Calu3 (cell line): ENCODE measurements around the gene GRIK1. TPM values are rescaled to one million over a fixed set of nuclear protein-coding genes. Genes with fewer than 3 reads are reported as not detected.

Experiments
- BruUV-seq: library from RNA; stranded (reverse); fragments of 400-500 nt; replicated peaks from 2 replicates; lab custom pipeline; 2021; lab: Mats Ljungman, UMichigan
- CTCF ChIA-PET: fragments of 300-600 bp; sonication (Branson Sonifier 250); formaldehyde crosslinking; loops from one replicate; lab custom pipeline; 2022; ENCODE audit warnings: antibody characterized with exemption; lab: Charles Lee
- DNase-seq: peaks from one replicate; pipeline ENCODE4 v3.0.0; 2022
- H3K27ac Mint-ChIP-seq: one replicate; pipeline ENCODE4 v1.8.0; 2022; ENCODE audit warnings: mixed read lengths; ENCODE audit not compliant: unreplicated experiment
- H3K27me3 Mint-ChIP-seq: one replicate; pipeline ENCODE4 v1.8.0; 2022; ENCODE audit warnings: mixed read lengths; ENCODE audit not compliant: unreplicated experiment
- H3K36me3 Mint-ChIP-seq: one replicate; pipeline ENCODE4 v1.8.0; 2022; ENCODE audit warnings: mild to moderate bottlenecking, moderate library complexity, mixed read lengths; ENCODE audit not compliant: insufficient read depth, unreplicated experiment
- H3K4me1 Mint-ChIP-seq: one replicate; pipeline ENCODE4 v1.8.0; 2022; ENCODE audit warnings: mild to moderate bottlenecking, low read depth, mixed read lengths; ENCODE audit not compliant: unreplicated experiment
- H3K4me3 Mint-ChIP-seq: one replicate; pipeline ENCODE4 v1.8.0; 2022; ENCODE audit warnings: mild to moderate bottlenecking, low read depth, moderate library complexity, mixed read lengths; ENCODE audit not compliant: unreplicated experiment
- H3K9me3 Mint-ChIP-seq: one replicate; pipeline ENCODE4 v1.8.0; 2022; ENCODE audit warnings: low read depth, mixed read lengths; ENCODE audit not compliant: unreplicated experiment
- CTCF ChIP-seq: fragments of 200-600 bp; IDR thresholded peaks from one replicate; pipeline ENCODE4 v1.8.0; 2022; ENCODE audit warnings: antibody characterized with exemption; ENCODE audit not compliant: unreplicated experiment
- intact Hi-C: fragments of 100-400 bp; cut with micrococcal nuclease; formaldehyde crosslinking; loops from one replicate; pipeline ENCODE4 v1.10.0; 2022; ENCODE audit not compliant: unreplicated experiment
- total RNA-seq: library from RNA; stranded (reverse); gene quantifications from 2 replicates; pipeline ENCODE4 v1.2.3, GENCODE V29; 2022

Gene GRIK1
- total RNA-seq, 1 experiment from 2014 or later, result not detected

GRCh38 chr21:29801122-29801521 lies 138.7 kb downstream of the GRIK1 start:
- DNase-seq, result no peak
- no TSS peak for BruUV-seq
- intact Hi-C loops, result no loop called here
- H3K9me3 Mint-ChIP-seq, result no peaks in the 10 kb centered on the region
- H3K4me1 Mint-ChIP-seq, result no peaks in the 10 kb centered on the region
- CTCF ChIA-PET, result interaction anchor here (0.6 kb wide), 2 partner anchors 384 to 853 kb away, joined by 3 to 5 read pairs; no protein-coding TSS in a partner anchor
- no peaks in the 10 kb centered on the region for H3K36me3 Mint-ChIP-seq
- no peak for TF ChIP-seq CTCF
- H3K27me3 Mint-ChIP-seq, result peaks cover 14% of the 10 kb centered on the region
- H3K4me3 Mint-ChIP-seq, result no peak overlapping the region
- no peak overlapping the region for H3K27ac Mint-ChIP-seq

GRCh38 chr21:29800056-29800455 lies 139.7 kb downstream of the GRIK1 start:
- BruUV-seq, result no TSS peak
- Mint-ChIP-seq H3K36me3 (no peaks in the 10 kb centered on the region), H3K27ac (no peak overlapping the region), H3K27me3 (peaks cover 14% of the 10 kb centered on the region), H3K4me3 (no peak overlapping the region), H3K9me3 (no peaks in the 10 kb centered on the region), H3K4me1 (no peaks in the 10 kb centered on the region)
- TF ChIP-seq CTCF, result no peak
- intact Hi-C loops, result no loop called here
- CTCF ChIA-PET, result no interaction called here
- DNase-seq, result no peak

GRCh38 chr21:29798840-29799239 lies 141.0 kb downstream of the GRIK1 start:
- Mint-ChIP-seq H3K27me3 (peaks cover 14% of the 10 kb centered on the region), H3K4me3 (no peak overlapping the region), H3K36me3 (no peaks in the 10 kb centered on the region), H3K27ac (no peak overlapping the region), H3K9me3 (no peaks in the 10 kb centered on the region), H3K4me1 (no peaks in the 10 kb centered on the region)
- CTCF ChIA-PET, result no interaction called here
- DNase-seq, result no peak
- TF ChIP-seq CTCF, result no peak
- no TSS peak for BruUV-seq
- intact Hi-C loops, result no loop called here

GRCh38 chr21:29797155-29797554 lies 142.6 kb downstream of the GRIK1 start:
- no peak for DNase-seq
- no peaks in the 10 kb centered on the region for H3K4me1 Mint-ChIP-seq
- H3K27ac Mint-ChIP-seq, result no peak overlapping the region
- intact Hi-C loops, result no loop called here
- CTCF ChIA-PET, result no interaction called here
- no TSS peak for BruUV-seq
- no peak overlapping the region for H3K4me3 Mint-ChIP-seq
- no peaks in the 10 kb centered on the region for H3K36me3 Mint-ChIP-seq
- H3K9me3 Mint-ChIP-seq, result no peaks in the 10 kb centered on the region
- no peak for TF ChIP-seq CTCF
- H3K27me3 Mint-ChIP-seq, result peaks cover 6% of the 10 kb centered on the region
